Duodenal mucosa (tissue), 2 donors: ENCODE measurements around the gene CD81.

Experiments used
- H3K27ac ChIP-seq: one replicate; pipeline ENCODE4 v1.7.0; 2013; ENCODE audit warnings: low read depth, low read length
- H3K27me3 ChIP-seq, 2 donors: one replicate each; pipeline ENCODE4 v1.7.0; 2013; ENCODE audit warnings: low read length in 2 of 2, control low read depth in 1 of 2; ENCODE audit not compliant: insufficient read depth in 2 of 2, control insufficient read depth in 1 of 2
- H3K36me3 ChIP-seq, 2 donors: one replicate each; pipeline ENCODE4 v1.7.0; 2013; ENCODE audit warnings: low read length in 2 of 2, control low read depth in 1 of 2; ENCODE audit not compliant: insufficient read depth in 2 of 2, control insufficient read depth in 1 of 2
- H3K4me1 ChIP-seq, 2 donors: one replicate each; pipeline ENCODE4 v1.7.0; 2013; ENCODE audit warnings: low read length in 2 of 2, control low read depth in 1 of 2; ENCODE audit not compliant: insufficient read depth in 2 of 2, control insufficient read depth in 1 of 2
- H3K4me3 ChIP-seq, 2 donors: one replicate each; pipeline ENCODE4 v1.7.0; 2013; ENCODE audit warnings: low read length in 2 of 2, low read depth in 1 of 2
- H3K9ac ChIP-seq, 2 donors: one replicate each; pipeline ENCODE4 v1.7.0; 2013; ENCODE audit warnings: low read length in 2 of 2, low read depth in 1 of 2
- H3K9me3 ChIP-seq, 2 donors: one replicate each; pipeline ENCODE4 v1.7.0; 2013; ENCODE audit warnings: low read length in 2 of 2, control low read depth in 1 of 2; ENCODE audit not compliant: control insufficient read depth in 1 of 2

Gene CD81

DNA sequence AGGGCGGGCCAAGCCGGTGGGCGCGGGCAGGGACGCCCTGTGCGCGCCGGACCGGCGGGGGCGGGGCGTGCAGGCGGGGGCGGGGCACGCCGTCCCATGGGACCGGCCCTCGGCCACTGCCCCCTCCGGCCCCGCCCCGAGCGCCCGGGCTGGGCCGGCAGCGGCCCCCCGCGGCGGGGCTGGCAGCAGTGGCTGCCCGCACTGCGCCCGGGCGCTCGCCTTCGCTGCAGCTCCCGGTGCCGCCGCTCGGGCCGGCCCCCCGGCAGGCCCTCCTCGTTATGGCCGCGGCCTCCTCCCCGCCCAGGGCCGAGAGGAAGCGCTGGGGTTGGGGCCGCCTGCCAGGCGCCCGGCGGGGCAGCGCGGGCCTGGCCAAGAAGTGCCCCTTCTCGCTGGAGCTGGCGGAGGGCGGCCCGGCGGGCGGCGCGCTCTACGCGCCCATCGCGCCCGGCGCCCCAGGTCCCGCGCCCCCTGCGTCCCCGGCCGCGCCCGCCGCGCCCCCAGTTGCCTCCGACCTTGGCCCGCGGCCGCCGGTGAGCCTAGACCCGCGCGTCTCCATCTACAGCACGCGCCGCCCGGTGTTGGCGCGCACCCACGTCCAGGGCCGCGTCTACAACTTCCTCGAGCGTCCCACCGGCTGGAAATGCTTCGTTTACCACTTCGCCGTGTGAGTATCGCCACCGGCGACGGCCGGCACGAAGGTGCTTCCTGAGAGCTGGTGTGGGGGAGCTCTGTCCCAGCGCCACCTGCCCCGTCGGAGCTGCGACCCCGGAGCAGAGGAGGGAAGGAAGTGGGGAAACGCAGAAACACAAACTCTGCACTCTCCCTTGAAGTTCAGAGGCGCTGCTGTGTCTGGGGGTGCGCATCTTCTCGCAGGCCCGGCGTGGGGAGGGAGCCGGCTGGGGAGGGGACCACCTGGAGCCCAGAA is 68.0 kb downstream of the CD81 start, which contains the start of gene KCNQ1:
TSS of gene KCNQ1 (plus strand) at position 188 of the 925 bp plus-strand sequence. CDS start at position 279, 91 bp downstream.
- H3K27me3 ChIP-seq: no peaks in the 10 kb centered on the region
- H3K27ac ChIP-seq: peak within 1 kb of the TSS; percentile 42
- H3K4me3 ChIP-seq: peak within 1 kb of the TSS; percentile 79 to 81
- peaks cover 0 to 3% of the 10 kb centered on the region in 2 donors for H3K36me3 ChIP-seq
- H3K9me3 ChIP-seq: no peaks in the 10 kb centered on the region
- peak within 1 kb of the TSS; percentile 80 to 90 for H3K9ac ChIP-seq
- peaks cover 54 to 56% of the 10 kb centered on the region in 2 donors for H3K4me1 ChIP-seq

GRCh38 chr11:2445746-2446551 is 68.8 kb downstream of the CD81 start:
- Histone ChIP-seq H3K27ac (no peak overlapping the region), H3K9ac (peak overlapping the region; percentile 80 to 90)

GRCh38 chr11:2446590-2447252 is 69.6 kb downstream of the CD81 start:
- Histone ChIP-seq H3K4me3 (peak overlapping the region; percentile 79 to 81), H3K36me3 (peaks cover 0 to 8% of the 10 kb centered on the region in 2 donors), H3K9me3 (no peaks in the 10 kb centered on the region), H3K9ac (peak overlapping the region; percentile 80 to 90), H3K27ac (no peak overlapping the region), H3K27me3 (no peaks in the 10 kb centered on the region), H3K4me1 (peaks cover 44 to 45% of the 10 kb centered on the region in 2 donors)

More at GRCh38 chr11:2445746-2446551, 68.8 kb downstream of the CD81 start:
- Histone ChIP-seq H3K9me3 (no peaks in the 10 kb centered on the region), H3K36me3 (peaks cover 0 to 8% of the 10 kb centered on the region in 2 donors), H3K4me3 (peak overlapping the region; percentile 79 to 81), H3K27me3 (no peaks in the 10 kb centered on the region), H3K4me1 (peaks cover 48 to 51% of the 10 kb centered on the region in 2 donors)
